Astrocyte (in vitro differentiated cells and primary cell): ENCODE measurements around the gene ATXN7L1. TPM values are rescaled to one million over a fixed set of nuclear protein-coding genes. Genes with fewer than 3 reads are reported as not detected.

Source experiments
- DNase-seq: peaks from one replicate; pipeline ENCODE4 v3.0.0-alpha.2; 2010; ENCODE audit warnings: low read depth
- FAIRE-seq: peaks from 2 replicates; lab custom pipeline; 2011; peaks lifted over from hg19 to GRCh38; lab: Jason Lieb, UNC
- H2AFZ ChIP-seq: 2 replicates; pipeline ENCODE4 v1.6.0; 2012; ENCODE audit warnings: low read depth, low read length, inconsistent platforms
- H3K27ac ChIP-seq: 2 replicates; pipeline ENCODE4 v1.5.1; 2011; ENCODE audit warnings: low read depth, low read length, inconsistent platforms
- H3K27me3 ChIP-seq: 2 replicates; pipeline ENCODE4 v1.6.0; 2011; ENCODE audit warnings: low read length, inconsistent platforms; ENCODE audit not compliant: insufficient read depth
- H3K36me3 ChIP-seq: 2 replicates; pipeline ENCODE4 v1.5.1; 2011; ENCODE audit warnings: low read length, inconsistent platforms; ENCODE audit not compliant: insufficient read depth
- H3K4me1 ChIP-seq: 2 replicates; pipeline ENCODE4 v1.5.1; 2011; ENCODE audit warnings: low read length, inconsistent platforms; ENCODE audit not compliant: insufficient read depth
- H3K4me2 ChIP-seq: 2 replicates; pipeline ENCODE4 v1.6.0; 2012; ENCODE audit warnings: low read length, inconsistent platforms
- H3K4me3 ChIP-seq: 2 replicates; pipeline ENCODE4 v1.5.1; 2011; ENCODE audit warnings: low read depth, mild to moderate bottlenecking, low read length, inconsistent platforms; ENCODE audit not compliant: insufficient read depth
- H3K79me2 ChIP-seq: 2 replicates; pipeline ENCODE4 v1.6.0; 2012; ENCODE audit warnings: mild to moderate bottlenecking, low read length, inconsistent platforms; ENCODE audit not compliant: insufficient read depth
- H3K9ac ChIP-seq: 2 replicates; pipeline ENCODE4 v1.6.0; 2012; ENCODE audit warnings: mild to moderate bottlenecking, low read length, inconsistent platforms
- H3K9me3 ChIP-seq: 2 replicates; pipeline ENCODE4 v1.5.1; 2012; ENCODE audit warnings: low read depth, mild to moderate bottlenecking, low read length, inconsistent platforms; ENCODE audit not compliant: insufficient read depth
- H4K20me1 ChIP-seq: 2 replicates; pipeline ENCODE4 v1.6.0; 2012; ENCODE audit warnings: low read length, inconsistent platforms; ENCODE audit not compliant: insufficient read depth
- H3K27ac Mint-ChIP-seq: one replicate; pipeline ENCODE4 v1.8.0; 2021; ENCODE audit warnings: mild to moderate bottlenecking, mixed read lengths; ENCODE audit not compliant: unreplicated experiment
- H3K27me3 Mint-ChIP-seq: one replicate; pipeline ENCODE4 v1.8.0; 2021; ENCODE audit warnings: low read depth, mixed read lengths; ENCODE audit not compliant: unreplicated experiment
- H3K36me3 Mint-ChIP-seq: one replicate; pipeline ENCODE4 v1.8.0; 2021; ENCODE audit warnings: low read depth, mixed read lengths; ENCODE audit not compliant: unreplicated experiment
- H3K4me1 Mint-ChIP-seq: one replicate; pipeline ENCODE4 v1.8.0; 2021; ENCODE audit warnings: low read depth, mixed read lengths; ENCODE audit not compliant: unreplicated experiment
- H3K4me3 Mint-ChIP-seq: one replicate; pipeline ENCODE4 v1.8.0; 2021; ENCODE audit warnings: mild to moderate bottlenecking, moderate library complexity, mixed read lengths; ENCODE audit not compliant: unreplicated experiment
- H3K9me3 Mint-ChIP-seq: one replicate; pipeline ENCODE4 v1.8.0; 2021; ENCODE audit warnings: mild to moderate bottlenecking, mixed read lengths; ENCODE audit not compliant: unreplicated experiment
- CTCF ChIP-seq: IDR thresholded peaks from 2 replicates; pipeline ENCODE4 v1.5.1; 2011; ENCODE audit warnings: low read depth, mild to moderate bottlenecking, inconsistent platforms, low read length, moderate library complexity; ENCODE audit not compliant: insufficient read depth
- EZH2 ChIP-seq: IDR thresholded peaks from 2 replicates; pipeline ENCODE4 v1.6.1; 2012; ENCODE audit warnings: mild to moderate bottlenecking, low read length, inconsistent platforms; ENCODE audit not compliant: insufficient read depth
- total RNA-seq: library from RNA; stranded (reverse); gene quantifications from 2 replicates; pipeline ENCODE4 v1.2.1, GENCODE V29; 2021

Gene ATXN7L1
- total RNA-seq, 1 donor from 2014 or later = 7.6 TPM

GRCh38 chr7:105611856-105612775, 264.3 kb downstream of the ATXN7L1 start:
- Histone ChIP-seq H3K27me3 (no peaks in the 10 kb centered on the region), H3K79me2 (no peaks in the 10 kb centered on the region), H3K27ac (no peak overlapping the region), H4K20me1 (no peaks in the 10 kb centered on the region), H3K4me1 (peaks cover 8% of the 10 kb centered on the region), H3K36me3 (no peaks in the 10 kb centered on the region), H3K9ac (no peak overlapping the region), H3K9me3 (no peaks in the 10 kb centered on the region), H3K4me3 (no peak overlapping the region), H2AFZ (no peak overlapping the region), H3K4me2 (no peak overlapping the region)
- Mint-ChIP-seq H3K27ac (no peak overlapping the region), H3K4me3 (no peak overlapping the region), H3K4me1 (no peaks in the 10 kb centered on the region), H3K36me3 (peaks cover 5% of the 10 kb centered on the region), H3K27me3 (peaks cover 3% of the 10 kb centered on the region), H3K9me3 (peaks cover 2% of the 10 kb centered on the region)
- no peak for FAIRE-seq
- no peak for TF ChIP-seq EZH2
- no peak for TF ChIP-seq CTCF
- DNase-seq = peak; percentile 35

GRCh38 chr7:105610165-105610930, 266.1 kb downstream of the ATXN7L1 start:
- H4K20me1 ChIP-seq = no peaks in the 10 kb centered on the region
- peaks cover 2% of the 10 kb centered on the region for H3K9me3 Mint-ChIP-seq
- H3K9me3 ChIP-seq = no peaks in the 10 kb centered on the region
- H3K4me3 ChIP-seq = no peak overlapping the region
- no peak overlapping the region for H3K4me2 ChIP-seq
- TF ChIP-seq EZH2 (no peak), CTCF (no peak)
- no peaks in the 10 kb centered on the region for H3K27me3 ChIP-seq
- H3K36me3 Mint-ChIP-seq = peaks cover 6% of the 10 kb centered on the region
- H3K4me1 Mint-ChIP-seq = no peaks in the 10 kb centered on the region
- no peak for FAIRE-seq
- H3K27ac ChIP-seq = no peak overlapping the region
- peaks cover 8% of the 10 kb centered on the region for H3K4me1 ChIP-seq
- H3K27ac Mint-ChIP-seq = no peak overlapping the region
- no peak overlapping the region for H2AFZ ChIP-seq
- H3K9ac ChIP-seq = no peak overlapping the region
- H3K36me3 ChIP-seq = no peaks in the 10 kb centered on the region
- no peaks in the 10 kb centered on the region for H3K79me2 ChIP-seq
- H3K4me3 Mint-ChIP-seq = no peak overlapping the region
- peaks cover 3% of the 10 kb centered on the region for H3K27me3 Mint-ChIP-seq
- DNase-seq = no peak
